NCI-H1436 (cell line): Measurements from ENCODE around the gene RBX1.
"Not testable (repeated sequence)": the region's sequence is repeated elsewhere in the genome, so short reads cannot be mapped to it uniquely, and the experiment has no call there.

ENCODE experiments used
- DNase-seq: peaks from one replicate; lab custom pipeline; 2025; lab: John Stamatoyannopoulos, UW

The RBX1 gene

DNA sequence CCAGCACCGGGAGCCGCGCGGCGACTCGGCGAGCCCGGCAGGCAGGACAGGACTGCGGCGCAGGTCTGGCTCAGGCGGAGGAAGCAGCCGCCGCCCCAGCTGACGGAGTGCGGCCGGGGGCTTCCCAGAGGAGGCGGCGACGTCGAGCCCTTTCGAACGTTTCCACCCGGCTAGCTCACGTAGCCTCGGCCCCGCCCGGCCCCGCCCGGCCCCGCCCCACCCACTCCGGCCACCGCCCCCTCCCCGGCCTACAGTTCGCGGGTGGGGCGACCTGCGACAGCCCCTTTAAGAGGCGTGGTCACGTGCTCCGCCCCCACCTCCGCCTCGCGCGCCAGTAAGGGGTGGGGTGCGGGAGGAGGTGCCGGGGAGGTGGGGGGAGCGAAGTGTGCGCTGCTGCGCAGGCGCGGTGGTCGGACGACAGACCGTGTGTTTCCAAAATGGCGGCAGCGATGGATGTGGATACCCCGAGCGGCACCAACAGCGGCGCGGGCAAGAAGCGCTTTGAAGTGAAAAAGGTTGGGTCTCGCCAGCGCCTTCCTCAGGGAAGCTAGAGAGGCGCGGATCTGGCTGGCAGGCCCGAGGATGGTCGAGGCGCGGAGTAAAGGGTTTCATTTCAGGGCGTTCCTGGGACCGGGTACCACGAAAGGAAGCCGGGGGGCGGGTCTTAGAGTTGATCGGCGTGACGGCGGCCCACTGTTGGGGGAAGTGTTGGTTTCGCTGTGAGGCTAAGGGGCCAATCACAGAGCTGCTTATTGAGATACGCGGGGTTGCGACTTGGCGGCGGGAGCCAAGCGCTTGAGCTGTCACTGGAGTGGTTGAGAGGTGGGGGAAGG, at the start of gene RBX1:
RBX1 (plus strand) TSS at position 417 of the 833 bp plus-strand sequence; CDS start at position 438, 21 bp downstream.
- DNase-seq, result peak; percentile 98

DNA sequence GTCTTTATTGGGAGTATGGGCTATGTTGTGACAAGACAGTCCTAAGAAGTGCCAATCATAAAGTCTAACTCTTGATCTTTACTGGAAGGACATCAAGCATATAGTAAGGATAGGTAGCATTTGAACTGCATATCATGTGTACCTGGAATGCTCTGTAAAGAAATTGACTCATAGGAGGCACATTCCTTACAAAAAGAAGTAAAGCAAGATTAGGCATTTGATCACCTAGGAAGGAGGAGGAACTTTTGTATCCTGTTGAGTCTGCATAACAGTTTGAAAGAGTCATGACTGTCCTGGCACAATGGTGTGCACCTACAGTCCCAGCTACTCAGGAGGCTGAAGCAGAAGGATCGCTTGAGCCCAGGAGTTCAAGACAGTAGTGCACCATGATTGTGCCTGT, 47.1 kb upstream of the RBX1 start:
- DNase-seq, result no peak

DNA sequence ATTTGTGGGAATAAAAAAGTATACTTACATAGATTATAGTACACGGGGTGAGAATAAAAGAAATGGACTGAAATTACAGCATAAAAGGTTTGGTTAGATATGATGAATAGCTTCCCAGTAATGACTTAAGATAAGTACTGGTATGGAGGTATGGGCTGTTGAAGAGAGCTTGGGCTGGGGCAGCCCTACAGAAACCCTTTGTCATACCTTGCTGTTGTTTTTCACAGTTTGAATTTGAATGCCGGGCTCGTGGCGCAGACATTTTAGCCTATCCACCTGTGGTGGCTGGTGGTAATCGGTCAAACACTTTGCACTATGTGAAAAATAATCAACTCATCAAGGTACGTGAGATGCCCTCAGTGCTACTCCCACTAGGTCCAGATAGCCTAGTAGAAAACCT, 42.3 kb upstream of the RBX1 start:
- no peak for DNase-seq

DNA sequence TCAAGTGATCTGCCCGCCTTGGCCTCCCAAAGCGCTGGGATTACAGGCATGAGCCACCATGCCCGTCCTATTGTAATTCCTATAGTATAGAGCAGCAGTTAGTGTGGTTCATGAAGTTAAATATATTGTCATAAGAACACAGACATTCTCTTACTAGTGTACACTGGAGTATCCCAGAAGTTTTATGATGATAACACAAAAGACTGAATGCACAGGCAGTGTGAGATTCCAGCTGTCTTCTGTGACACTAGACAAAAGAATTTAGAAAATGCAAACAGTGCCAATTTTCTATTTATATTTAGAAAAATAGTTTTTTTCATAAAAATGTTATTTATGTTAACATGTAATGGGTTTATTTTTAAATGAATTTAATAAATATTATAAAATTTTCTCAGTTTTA, 39.4 kb upstream of the RBX1 start:
- no peak for DNase-seq

DNA sequence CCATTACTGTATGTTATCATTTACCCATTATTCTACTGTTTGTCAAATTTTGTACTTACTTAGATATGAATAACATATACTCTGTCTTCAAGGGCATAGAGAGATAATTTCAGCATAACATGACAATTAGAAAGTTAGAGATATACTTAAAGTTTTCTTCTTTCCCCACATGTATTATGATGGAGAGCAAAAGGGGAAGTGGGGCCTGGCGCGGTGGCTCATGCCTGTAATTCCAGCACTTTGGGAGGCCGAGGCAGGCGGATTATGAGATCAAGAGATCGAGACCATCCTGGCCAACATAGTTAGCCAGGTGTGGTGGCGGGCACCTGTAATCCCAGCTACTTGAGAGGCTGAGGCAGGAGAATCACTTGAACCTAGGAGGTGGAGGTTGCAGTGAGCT, 38.2 kb upstream of the RBX1 start:
- DNase-seq, result not testable (repeated sequence)

DNA sequence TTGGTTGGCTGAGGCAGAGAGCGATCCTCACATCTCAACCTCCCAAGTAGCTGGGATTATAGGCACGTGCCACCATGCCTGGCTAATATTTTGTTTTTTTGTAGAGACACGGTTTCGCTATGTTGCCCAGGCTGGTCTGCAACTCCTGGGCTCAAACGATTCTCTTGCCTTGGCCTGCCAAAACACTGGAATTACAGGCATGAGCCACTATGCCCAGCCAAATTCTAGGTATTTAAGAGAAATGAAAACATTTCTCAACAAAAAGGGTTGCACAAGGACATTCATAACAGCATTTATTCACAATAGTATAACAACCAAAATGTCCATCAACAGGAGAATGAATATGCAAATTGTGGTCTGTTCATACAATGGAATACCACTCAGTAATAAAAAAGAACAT, 31.7 kb upstream of the RBX1 start:
- no peak for DNase-seq

DNA sequence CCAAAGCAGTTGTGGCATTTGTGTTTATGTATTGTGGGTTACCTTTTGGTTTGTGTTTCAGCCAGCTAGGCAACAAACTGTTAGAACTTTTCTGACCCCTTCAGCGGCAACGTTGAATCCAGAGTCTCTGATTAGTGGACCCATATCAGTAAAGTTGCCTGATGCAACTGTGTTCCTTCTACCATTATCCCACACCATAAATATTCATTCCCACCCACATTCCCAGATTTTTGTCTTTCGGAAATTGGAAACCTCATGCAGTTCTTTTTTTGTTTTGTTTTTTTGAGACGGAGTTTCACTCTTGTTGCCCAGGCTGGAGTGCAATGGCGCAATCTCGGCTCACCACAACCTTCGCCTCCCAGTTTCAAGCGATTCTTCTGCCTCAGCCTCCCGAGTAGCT, 30.7 kb upstream of the RBX1 start:
- DNase-seq, result no peak

DNA sequence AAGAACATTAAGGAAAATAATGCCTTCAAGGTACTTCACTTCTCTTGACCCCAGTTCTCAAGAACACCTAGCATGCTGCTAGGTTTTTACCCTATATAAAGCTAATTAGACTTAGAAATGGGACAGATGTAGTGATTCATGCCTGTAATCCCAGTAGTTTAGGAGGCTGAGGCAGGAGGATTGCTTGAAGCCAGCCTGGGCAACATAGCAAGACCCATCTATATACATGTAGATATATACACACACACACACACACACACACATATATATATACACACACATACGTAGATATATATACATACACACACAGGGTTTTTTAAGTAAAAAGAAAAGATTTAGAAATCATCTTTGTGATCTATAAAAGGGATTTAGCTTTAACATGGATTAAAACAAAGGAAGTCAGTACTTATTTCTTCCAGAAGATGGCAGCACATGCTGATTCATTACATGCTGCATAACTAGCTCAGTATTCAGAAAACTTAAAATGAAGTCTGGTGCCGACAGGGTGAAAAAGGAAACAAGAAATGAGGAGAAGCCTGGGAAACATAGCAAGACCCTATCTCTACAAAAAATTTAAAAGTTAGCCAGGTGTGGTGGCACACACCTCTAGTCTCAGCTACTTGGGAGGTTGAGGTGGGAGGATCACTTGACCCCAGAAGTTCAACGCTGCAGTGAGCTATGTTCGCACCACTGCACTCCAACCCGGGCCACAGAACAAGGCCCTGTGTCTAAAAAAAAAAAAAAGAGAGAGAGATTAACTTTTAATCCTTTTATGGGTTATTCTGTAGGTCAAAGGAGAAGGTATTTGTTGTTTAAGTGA, 28.5 kb upstream of the RBX1 start:
- DNase-seq, result peak; percentile 33

DNA sequence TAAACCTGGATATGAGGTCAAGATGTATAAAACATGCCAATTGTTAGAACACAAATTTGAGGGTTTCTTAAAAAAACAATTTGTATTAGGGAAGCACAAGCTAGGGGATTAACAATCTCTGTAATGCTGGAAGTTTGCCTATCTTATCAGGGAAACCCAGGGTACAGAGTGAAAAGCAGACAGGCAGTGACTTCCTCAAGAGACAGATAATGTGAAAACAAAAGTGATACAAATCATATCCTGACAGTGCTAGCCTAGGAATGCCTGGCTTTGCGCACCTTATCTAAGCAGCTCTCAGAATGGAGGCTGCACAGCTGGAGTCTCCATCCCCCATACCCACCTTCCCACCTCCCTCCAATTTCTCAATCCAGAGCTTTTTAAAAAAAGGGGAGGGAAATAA, 22.5 kb upstream of the RBX1 start:
- no peak for DNase-seq

DNA sequence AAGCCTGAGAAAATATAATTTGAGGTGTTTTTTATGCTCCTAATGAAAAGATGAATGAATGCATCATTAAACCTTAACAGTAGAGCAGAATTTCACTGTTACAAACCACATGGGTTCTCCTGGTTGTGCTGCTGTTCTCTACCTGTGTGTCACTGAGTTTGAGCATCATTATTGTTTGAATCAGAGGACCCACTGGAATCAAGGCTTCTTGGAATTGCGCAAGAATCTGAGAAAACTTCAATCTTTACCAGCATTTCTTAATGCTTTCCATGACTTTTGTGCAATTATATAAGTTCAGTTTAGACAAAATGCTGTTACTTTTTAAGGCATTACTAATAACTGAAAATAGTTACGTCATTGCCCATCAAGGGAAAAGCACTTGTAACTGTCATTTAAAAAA, 18.8 kb upstream of the RBX1 start:
- no peak for DNase-seq

DNA sequence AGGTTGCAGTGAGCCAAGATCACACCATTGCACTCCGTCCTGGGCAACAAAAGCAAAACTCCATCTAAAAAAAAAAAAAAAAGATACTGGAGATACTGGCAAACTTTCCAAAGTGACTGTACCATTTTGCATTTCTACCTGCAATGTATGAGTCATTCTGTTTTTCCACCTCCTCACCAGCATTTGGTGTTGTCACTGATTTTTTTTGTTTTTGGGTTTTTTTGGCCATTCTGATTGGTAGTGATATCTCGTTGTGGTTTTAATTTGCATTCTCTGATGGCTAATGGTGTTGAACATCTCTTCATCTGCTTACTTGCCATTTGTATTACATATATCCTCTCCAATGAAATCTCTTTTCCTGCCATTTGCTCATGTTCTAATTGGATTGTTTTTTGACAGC, 12.0 kb upstream of the RBX1 start:
- no peak for DNase-seq

DNA sequence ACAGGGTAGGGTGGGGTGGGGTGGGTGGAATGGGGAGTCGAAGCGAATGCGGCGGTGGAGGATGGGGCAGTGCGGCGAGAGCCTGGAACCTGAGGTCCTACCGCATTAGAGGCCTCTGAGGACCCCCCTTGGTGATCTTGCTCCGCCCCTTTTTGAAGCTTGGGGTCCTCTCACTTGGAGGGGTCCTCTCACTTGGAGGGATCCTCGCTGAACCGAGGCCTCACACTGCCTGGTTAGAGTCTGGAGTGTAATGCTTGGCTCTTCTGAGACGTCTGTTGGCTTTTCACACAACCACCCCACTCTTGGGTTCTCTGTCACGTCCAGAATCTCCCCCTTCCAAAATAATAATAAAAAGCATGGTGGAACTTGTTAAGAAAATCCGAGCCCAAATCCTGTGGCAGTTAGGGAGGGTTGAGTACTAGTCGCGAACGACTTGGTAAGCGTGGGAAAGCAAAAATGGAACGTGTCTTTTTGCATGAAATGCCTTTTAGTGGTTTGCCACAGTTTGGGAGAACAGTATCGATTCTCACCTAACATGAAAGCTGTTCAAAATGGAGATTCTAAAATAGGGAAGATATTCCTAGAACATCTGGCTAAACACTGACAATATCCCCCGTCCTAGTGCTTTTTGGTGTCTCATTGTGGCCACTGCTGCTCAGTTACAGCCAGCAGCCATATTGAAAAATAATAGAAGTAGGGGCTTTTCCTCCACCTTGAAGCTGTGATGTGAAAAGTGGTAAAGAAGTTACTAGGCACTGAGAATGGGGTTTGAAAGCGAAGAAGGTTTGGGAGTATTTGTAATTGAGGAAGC, 822 bp downstream of the RBX1 start:
- no peak for DNase-seq

DNA sequence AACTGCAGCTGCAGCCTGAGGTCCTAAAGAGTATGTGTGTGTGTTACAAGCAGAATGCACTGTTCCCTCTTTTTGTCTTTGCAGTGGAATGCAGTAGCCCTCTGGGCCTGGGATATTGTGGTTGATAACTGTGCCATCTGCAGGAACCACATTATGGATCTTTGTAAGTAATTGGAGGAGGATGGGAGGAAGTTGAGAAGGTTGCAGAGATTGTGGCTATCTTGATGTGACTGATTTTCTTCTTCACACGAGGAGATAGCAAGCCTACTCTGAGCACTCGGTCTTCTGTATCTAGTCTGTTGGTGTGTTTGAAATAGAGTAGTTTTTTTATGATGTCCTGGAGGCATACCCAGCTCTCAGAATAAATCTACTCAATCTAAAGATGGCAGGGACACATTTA, 2.3 kb downstream of the RBX1 start:
- no peak for DNase-seq

DNA sequence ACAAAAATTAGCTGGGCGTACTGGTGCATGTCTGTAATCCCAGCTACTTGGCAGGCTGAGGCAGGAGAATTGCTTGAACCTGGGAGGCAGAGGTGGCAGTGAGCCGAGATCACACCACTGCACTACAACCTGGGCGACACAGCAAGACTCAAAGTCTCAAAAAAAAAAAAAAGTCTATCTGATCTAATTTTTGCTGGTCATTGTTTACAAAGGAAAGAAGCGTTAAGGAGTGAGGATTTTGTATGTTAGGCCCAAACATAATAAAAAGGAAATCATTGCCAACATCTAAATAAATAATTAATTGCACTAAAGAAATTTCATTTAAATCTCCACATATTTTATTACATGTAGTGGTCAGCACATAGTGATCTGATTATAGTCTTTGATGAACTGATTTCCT, 2.9 kb downstream of the RBX1 start:
- no peak for DNase-seq

DNA sequence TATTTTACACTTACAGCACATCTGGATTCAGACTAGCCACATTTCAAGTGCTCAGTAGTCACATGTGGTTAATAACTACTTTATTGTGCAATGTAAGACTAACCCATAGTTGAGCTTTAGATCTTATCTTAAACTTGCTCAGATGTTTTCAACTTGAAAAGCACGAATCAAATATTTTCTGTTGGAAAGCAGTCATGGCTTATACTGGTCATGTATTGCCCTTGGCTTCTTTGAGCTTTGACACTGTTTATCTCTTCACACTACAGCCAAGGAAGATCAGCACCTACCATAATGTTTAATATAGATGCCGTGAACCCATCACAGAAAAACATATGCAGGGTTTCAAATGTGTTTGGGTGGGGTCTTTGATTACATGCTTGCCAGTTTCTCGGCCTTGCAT, 4.4 kb downstream of the RBX1 start:
- DNase-seq, result no peak

DNA sequence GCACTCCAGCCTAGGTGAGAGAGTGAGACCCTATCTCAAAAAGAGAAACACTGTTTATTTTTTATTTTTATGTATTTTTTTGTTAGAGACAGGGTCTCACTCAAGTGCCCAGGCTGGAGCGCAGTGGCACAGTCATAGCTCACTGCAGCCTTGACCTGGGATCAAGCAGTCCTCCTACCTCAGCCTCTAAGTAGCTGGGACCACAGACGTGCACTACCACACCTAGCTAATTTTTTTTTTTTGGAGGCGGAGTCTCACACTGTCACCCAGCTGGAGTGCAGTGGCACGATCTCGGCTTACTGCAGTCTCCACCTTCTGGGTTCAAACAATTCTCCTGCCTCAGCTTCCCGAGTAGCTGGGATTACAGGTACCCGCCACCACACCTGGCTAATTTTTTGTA, 6.4 kb downstream of the RBX1 start:
- no peak for DNase-seq

DNA sequence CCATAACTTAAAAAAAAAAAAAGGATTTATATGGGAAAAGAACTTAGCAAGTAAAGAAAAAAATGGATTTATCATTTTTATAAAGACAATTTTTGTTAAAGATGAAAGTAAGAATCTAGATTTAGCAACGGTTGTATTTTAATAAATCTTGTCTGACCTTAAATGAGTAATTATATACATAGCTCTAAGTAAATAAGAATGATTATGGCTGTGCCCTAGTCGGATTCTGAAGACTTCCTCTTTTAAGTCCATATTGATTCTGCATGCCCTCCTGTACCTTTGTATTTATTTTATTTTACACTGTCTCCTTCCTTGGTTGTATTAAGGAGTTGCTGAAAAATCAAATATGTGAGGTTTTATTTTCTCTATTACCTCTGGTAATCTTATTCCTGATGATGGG, 7.1 kb downstream of the RBX1 start:
- no peak for DNase-seq

DNA sequence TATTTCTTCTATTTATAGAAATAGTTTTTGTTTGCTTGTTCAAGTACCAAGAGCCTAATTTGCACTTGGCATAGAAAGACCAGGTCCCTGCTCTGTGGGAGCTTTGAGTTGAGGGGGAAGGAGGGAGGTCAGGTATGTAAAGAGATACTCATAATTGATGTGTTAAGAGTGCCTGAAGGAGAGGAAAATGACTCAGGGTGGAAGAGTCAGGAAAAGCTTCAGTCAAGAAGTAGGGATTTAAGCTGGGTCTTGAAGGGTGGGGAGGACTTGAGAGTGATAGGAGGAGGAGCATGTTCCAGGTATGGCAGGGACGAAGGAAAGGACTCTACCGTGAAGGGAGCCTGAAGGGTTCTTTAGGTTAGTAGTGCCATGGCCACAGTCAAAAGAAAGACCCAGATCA, 9.0 kb downstream of the RBX1 start:
- no peak for DNase-seq

DNA sequence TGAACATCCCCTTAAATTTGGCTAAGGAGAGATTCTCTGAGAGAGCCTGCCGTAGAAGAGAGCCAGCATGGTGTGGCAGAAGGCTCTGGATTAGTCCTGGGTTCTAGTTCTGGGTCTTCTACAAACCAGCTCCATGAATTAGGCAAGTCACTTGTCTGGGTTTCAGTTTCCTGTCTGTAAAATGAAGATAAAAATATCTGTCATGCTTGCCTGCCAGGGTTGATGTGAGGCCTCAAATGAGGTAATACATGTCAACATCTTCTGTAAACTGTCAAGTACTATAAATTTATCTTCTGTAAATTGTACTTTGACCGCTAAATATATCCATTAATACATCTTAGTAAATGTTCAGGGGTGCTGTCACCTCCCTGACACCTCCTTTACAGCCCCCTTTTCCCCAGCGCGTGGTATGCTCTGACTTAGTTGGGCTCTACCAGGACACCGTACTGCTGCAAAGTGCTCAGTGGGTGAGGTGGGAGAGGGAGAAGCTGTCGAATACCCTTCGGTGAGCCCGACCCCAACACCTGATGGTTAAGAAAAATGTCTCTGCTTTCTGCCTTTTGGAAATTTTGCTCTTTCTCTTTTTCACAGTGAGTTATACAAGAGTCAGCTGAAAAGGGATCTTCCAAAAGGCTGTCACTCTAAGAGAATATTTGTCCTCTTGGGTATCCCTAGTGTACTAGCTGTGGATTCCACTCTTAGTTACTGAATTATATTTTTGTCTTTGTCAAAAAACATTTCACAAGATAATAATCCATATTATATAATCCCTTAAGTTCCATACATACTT, 15.0 kb downstream of the RBX1 start:
- no peak for DNase-seq

DNA sequence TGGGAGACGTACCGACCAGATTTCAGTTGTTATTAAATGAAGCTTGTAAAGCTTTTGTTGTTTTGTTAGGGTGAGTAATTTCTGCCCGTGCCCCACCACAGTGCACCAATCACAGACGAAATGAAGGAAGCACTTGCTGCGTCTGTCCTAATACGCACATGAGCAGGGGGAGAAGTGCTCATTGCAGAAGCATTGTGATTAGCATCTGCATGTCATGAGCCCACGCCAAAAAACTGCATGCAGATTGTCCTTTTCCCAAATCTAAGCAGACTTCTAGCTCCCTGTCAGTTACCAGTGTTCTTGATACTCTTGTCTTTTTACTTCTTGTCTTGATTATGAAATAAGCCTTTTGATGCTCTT, 15.5 kb downstream of the RBX1 start:
- no peak for DNase-seq

DNA sequence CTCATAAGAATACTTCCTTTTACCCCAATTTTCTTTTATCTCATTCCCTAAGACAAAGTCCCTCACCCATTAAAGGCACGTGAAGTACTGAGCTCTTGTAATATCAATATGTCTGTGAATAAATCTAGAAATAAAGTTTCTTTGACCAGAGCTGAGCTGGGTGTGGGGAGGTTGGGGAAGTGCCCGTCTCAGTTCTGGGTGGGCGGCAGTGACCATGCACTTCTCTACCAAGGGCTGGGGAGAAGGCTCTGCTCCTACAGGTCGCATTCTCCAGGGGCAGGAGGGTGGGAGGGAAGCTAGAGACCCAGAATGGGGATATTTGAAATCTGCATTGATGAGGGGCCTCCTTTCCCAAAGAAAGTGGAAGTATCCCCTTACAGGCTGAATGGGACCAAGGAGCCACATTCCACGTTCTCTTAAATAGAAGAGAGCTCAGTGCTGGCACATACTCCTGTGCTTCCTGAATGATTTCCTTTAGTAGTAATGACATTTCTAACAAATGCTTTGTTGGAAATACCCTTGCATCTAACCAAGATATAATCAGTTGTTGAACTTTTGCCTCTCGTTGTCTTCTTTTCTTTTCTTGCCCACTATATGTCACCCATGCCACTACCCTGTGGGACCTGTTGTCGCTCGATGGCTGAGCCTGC, 16.1 kb downstream of the RBX1 start:
- no peak for DNase-seq
